ENCODE measurements around the gene CD7.

DNA sequence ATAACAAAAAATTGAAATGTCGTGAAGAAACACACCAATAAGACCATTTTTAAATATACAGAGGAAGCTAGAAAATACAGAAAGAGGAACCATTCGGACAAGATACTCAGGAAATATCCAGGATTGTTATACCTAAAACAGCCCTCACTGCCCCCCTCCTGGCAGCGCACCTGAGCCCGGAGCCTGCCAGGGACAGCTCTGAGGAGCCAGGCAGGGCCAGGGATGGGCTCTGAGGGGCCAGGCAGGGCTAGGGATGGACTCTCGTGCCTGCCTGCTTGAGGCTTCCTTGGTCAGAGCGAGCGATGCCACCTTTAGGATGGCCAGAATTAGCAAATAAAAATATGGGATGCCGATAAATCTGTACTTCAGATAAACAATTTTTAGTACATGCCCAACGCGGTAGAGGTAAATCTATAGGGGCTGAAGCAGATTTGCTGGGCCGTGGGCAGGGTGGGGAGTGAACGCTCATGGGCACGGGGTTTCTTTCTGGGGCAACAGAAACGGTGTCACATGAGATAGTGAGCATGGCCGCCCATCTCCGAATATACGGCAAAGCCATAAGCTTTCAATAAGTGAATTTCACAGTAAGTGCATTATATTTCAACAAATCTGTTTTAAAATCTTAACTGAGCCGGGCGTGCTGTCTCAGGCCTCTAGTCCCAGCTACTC, 25.7 kb downstream of the CD7 start:
- TF ChIP-seq, protein P1, sequence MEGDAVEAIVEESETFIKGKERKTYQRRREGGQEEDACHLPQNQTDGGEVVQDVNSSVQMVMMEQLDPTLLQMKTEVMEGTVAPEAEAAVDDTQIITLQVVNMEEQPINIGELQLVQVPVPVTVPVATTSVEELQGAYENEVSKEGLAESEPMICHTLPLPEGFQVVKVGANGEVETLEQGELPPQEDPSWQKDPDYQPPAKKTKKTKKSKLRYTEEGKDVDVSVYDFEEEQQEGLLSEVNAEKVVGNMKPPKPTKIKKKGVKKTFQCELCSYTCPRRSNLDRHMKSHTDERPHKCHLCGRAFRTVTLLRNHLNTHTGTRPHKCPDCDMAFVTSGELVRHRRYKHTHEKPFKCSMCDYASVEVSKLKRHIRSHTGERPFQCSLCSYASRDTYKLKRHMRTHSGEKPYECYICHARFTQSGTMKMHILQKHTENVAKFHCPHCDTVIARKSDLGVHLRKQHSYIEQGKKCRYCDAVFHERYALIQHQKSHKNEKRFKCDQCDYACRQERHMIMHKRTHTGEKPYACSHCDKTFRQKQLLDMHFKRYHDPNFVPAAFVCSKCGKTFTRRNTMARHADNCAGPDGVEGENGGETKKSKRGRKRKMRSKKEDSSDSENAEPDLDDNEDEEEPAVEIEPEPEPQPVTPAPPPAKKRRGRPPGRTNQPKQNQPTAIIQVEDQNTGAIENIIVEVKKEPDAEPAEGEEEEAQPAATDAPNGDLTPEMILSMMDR (IDR thresholded peaks at IDR 0.05): no peak
- TF ChIP-seq EZH2 (IDR thresholded peaks at IDR 0.05; ENCODE audit: borderline replicate concordance, insufficient read depth, low read depth, low read length, poor library complexity, severe bottlenecking): no peak
